Measurements from ENCODE around the gene PTGES3.

- no peak for TF ChIP-seq CTCF (IDR thresholded peaks at IDR 0.05; ENCODE audit: low read depth, low read length)
- TF ChIP-seq EZH2phosphoT487 (IDR thresholded peaks at IDR 0.05; ENCODE audit: low read depth): no peak
Measured at GRCh38 chr12:56645717-56646446, 42.2 kb downstream of the PTGES3 start, which contains the start of gene ATP5F1B.
